Ovary (tissue), 9 donors: ENCODE data around the gene KIAA0040. TPM values are rescaled to one million over a fixed set of nuclear protein-coding genes. Genes with fewer than 3 reads are reported as not detected.

Experiments used
- DNase-seq, 5 donors: peaks; one replicate each; pipeline ENCODE4 v3.0.0-alpha.2; 2019 to 2020
- H3K27ac ChIP-seq, 2 donors: fragments of 200-600 bp; one replicate each; pipeline versions ENCODE4 v1.5.1 to v1.8.0; 2019 to 2022
- H3K27me3 ChIP-seq: fragments of 200-600 bp; one replicate; pipeline ENCODE4 v1.8.0; 2022
- H3K36me3 ChIP-seq: fragments of 200-600 bp; sonication (generic); one replicate; pipeline ENCODE4 v1.5.1; 2019
- H3K4me1 ChIP-seq: one replicate; pipeline ENCODE4 v1.8.1; 2013; ENCODE audit warnings: mild to moderate bottlenecking, moderate library complexity; ENCODE audit not compliant: insufficient read depth
- H3K4me3 ChIP-seq: fragments of 200-600 bp; sonication (generic); one replicate; pipeline ENCODE4 v1.5.1; 2017
- H3K9me3 ChIP-seq, 2 donors: fragments of 200-600 bp in 1 of 2; sonication (generic) in 1 of 2; one replicate each; pipeline versions ENCODE4 v1.5.1 to v1.8.1; 2013 to 2019; ENCODE audit warnings: mild to moderate bottlenecking in 1 of 2, moderate library complexity in 1 of 2
- CTCF ChIP-seq, 3 donors: fragments of 450-650 bp in 2 of 3; fragments of 200-600 bp in 1 of 3; IDR thresholded peaks; one replicate each; pipeline versions ENCODE4 v1.5.1 to v1.8.0; 2016 to 2022; ENCODE audit warnings: antibody characterized with exemption in 3 of 3, mild to moderate bottlenecking in 1 of 3
- EP300 ChIP-seq: sonication (generic); formaldehyde crosslinking; IDR thresholded peaks from one replicate; pipeline ENCODE4 v1.6.1; 2017; ENCODE audit warnings: antibody characterized with exemption
- POLR2A ChIP-seq: fragments of 450-650 bp; IDR thresholded peaks from one replicate; pipeline ENCODE4 v1.6.1; 2017; ENCODE audit warnings: antibody characterized with exemption, mild to moderate bottlenecking, moderate library complexity
- WGBS, 3 donors: extraction: QIAGEN DNeasy Blood & Tissue Kit in 1 of 3; methylation state at CpG; one replicate each; pipeline versions ENCODE4 v1.1.5 to v1.1.7; 2013 to 2017; 5-methylcytosine and 5-hydroxymethylcytosine counted together
- intact Hi-C, 4 donors: fragments of 100-400 bp; cut with DNase I; formaldehyde crosslinking; loops; one replicate each; pipeline versions ENCODE4 v1.11.0 to v1.15.1; 2022 to 2023
- polyA plus RNA-seq, 2 donors: library from polyadenylated mRNA; stranded (reverse); fragments of 200-250 nt in 1 of 2; fragments of 350-450 nt in 1 of 2; fragmentation: Illumina TruSeq in 1 of 2; extraction: RNeasy Lipid Tissue Mini Kit (QIAGEN cat#74804) in 1 of 2; gene quantifications; one replicate each; pipeline ENCODE4 v1.2.3, GENCODE V29; 2013 to 2014
- total RNA-seq, 7 donors: library from RNA; depleted of rRNA in 2 of 7; stranded (reverse); fragments of >200 nt in 2 of 7; fragmentation: NEBNext Ultra II Directional in 3 of 7; extraction: Animal tissue kit (Norgen Biotek cat#: 25700) in 3 of 7; gene quantifications; one replicate each; pipeline versions ENCODE4 v1.1.0 to v1.2.4, GENCODE V29; 2016 to 2023
- donor health status: DM: no; HTN: no; CAD: no; lungs with moderate emphysema.
- donor health status: DM: no; HTN: no; CAD: no.
- donor health status: Bipolar disorder and iron deficiency.
- donor health status: DM: yes; HTN: yes; CAD: no.
- donor health status: DM: no; HTN: no; CAD: no.
- donor health status: DM: yes; HTN: yes; CAD: no.

Gene KIAA0040
- total and polyA plus RNA-seq, 9 donors = 5.2 to 24.7 (median 9.9) TPM

- no peak overlapping the region for H3K27ac ChIP-seq
- TF ChIP-seq POLR2A = no peak
- no peak for TF ChIP-seq EP300
- no peak for TF ChIP-seq CTCF (IDR thresholded peaks at IDR 0.05)
- intact Hi-C loops = no loop called here
Observed at GRCh38 chr1:175173531-175173930, 19.0 kb downstream of the KIAA0040 start.

GRCh38 chr1:175172503-175172902 lies 20.1 kb downstream of the KIAA0040 start:
- H3K27me3 ChIP-seq = no peaks in the 10 kb centered on the region
- no peak overlapping the region for H3K4me3 ChIP-seq
- H3K36me3 ChIP-seq = no peaks in the 10 kb centered on the region
- 93 to 95% (median 94%) methylated on average over 3 of the region's 3 CpGs for WGBS, 3 donors
- H3K4me1 ChIP-seq = no peaks in the 10 kb centered on the region
- no peak overlapping the region for H3K27ac ChIP-seq
- TF ChIP-seq EP300 (no peak), POLR2A (no peak), CTCF (IDR thresholded peaks at IDR 0.05) (no peak)
- DNase-seq = no peak
- H3K9me3 ChIP-seq = no peaks in the 10 kb centered on the region
- intact Hi-C loops = no loop called here

More at GRCh38 chr1:175173531-175173930, 19.0 kb downstream of the KIAA0040 start:
- H3K4me3 ChIP-seq = no peak overlapping the region
- DNase-seq = no peak
- peaks cover 3% of the 10 kb centered on the region for H3K4me1 ChIP-seq
- H3K9me3 ChIP-seq = no peaks in the 10 kb centered on the region
- H3K27me3 ChIP-seq = no peaks in the 10 kb centered on the region
- WGBS, 3 donors = 87 to 90% (median 89%) methylated on average over 7 of the region's 7 CpGs
- H3K36me3 ChIP-seq = no peaks in the 10 kb centered on the region

- intact Hi-C loops = no loop called here
Observed at GRCh38 chr1:175171036-175171913, 21.3 kb downstream of the KIAA0040 start.

More at GRCh38 chr1:175171036-175171913, 21.3 kb downstream of the KIAA0040 start:
- Histone ChIP-seq H3K27me3 (no peaks in the 10 kb centered on the region), H3K4me3 (no peak overlapping the region), H3K9me3 (no peaks in the 10 kb centered on the region), H3K4me1 (no peaks in the 10 kb centered on the region), H3K27ac (no peak overlapping the region), H3K36me3 (no peaks in the 10 kb centered on the region)
- WGBS, 3 donors = 88 to 90% (median 90%) methylated on average over 9 of the region's 9 CpGs
- no peak for DNase-seq
- TF ChIP-seq EP300 (no peak), POLR2A (no peak), CTCF (IDR thresholded peaks at IDR 0.05) (no peak)
